ENCODE measurements around the gene FNDC10.
"Not testable (repeated sequence)": the region's sequence is repeated elsewhere in the genome, so short reads cannot be mapped to it uniquely, and the experiment has no call there.

DNA sequence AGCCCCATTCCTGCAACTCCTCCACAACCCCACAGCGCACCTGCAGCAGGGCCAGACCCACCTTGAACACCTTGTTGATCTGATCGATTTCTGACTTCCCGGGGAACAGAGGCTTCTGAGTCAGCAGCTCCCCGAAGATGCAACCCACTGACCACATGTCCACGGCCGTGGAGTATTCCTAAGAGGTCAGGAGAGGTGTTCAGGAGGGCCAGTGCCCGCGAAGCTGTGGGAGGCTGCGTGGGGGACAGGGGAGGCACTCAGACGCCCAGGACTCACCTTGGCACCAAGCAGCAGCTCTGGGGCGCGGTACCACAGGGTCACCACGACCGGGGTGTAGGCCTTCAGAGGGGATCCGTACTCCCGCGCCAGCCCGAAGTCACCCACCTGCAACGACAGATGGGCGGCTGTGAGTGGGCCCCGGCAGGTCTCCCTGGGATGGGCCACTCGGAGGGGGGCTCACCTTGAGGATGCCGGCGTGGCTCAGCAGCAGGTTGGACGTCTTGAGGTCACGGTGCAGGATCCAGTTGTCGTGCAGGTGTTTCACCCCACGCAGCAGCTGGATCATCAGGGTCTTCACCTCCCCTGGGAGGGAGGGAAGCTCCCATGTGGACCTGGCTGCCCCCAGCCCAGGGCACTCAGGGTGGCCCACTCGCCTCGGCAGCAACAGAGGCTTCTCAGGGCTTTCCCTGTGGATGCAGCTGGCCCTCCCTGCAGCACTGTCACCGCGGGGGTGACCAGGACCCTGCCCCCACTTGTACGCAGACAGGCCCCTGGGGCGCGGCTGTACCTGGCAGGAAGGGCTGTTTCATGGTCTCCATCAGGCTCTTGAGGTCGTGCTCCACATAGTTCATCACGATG is 36.9 kb upstream of the FNDC10 start:
- TF ChIP-seq, protein P1, sequence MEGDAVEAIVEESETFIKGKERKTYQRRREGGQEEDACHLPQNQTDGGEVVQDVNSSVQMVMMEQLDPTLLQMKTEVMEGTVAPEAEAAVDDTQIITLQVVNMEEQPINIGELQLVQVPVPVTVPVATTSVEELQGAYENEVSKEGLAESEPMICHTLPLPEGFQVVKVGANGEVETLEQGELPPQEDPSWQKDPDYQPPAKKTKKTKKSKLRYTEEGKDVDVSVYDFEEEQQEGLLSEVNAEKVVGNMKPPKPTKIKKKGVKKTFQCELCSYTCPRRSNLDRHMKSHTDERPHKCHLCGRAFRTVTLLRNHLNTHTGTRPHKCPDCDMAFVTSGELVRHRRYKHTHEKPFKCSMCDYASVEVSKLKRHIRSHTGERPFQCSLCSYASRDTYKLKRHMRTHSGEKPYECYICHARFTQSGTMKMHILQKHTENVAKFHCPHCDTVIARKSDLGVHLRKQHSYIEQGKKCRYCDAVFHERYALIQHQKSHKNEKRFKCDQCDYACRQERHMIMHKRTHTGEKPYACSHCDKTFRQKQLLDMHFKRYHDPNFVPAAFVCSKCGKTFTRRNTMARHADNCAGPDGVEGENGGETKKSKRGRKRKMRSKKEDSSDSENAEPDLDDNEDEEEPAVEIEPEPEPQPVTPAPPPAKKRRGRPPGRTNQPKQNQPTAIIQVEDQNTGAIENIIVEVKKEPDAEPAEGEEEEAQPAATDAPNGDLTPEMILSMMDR (IDR thresholded peaks at IDR 0.05) = not testable (repeated sequence)
- TF ChIP-seq TCF7 (CRISPR knock-in tag; IDR thresholded peaks at IDR 0.05; ENCODE audit: low read depth) = not testable (repeated sequence)

Measured in WTC11 (cell line).